ENCODE results near the gene RAN.
A peak's percentile ranks its signal among the peaks of the same experiment; 100 is the strongest.
"Not testable (repeated sequence)": the region's sequence is repeated elsewhere in the genome, so short reads cannot be mapped to it uniquely, and the experiment has no call there.

RAN gene

DNA sequence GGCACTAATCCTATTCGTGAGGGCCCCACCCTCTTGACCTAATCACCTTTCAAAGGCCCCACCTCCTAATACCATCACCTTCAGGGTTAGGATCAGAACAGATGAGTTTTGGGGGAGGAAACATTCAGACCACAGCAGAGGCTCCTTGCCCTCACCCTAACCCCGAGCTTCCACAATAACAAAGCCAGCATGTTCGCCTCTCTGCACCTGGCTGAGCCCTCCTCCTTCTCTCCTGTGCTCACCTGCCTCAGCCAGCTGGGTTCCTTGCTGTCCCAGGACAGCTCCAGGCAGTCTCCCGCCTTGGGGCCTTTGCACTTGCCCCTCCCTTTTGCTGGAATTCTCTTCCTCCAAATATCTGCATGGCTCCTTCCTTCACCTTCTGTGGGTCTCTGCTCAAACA is 9.7 kb upstream of the RAN start:
- peaks cover 8% of the 10 kb centered on the region for H3K27me3 Mint-ChIP-seq
- no peak for DNase-seq
- no peak overlapping the region for H3K4me3 Mint-ChIP-seq
- CTCF ChIA-PET = no interaction called here
- H3K36me3 Mint-ChIP-seq = peaks cover 2% of the 10 kb centered on the region
- peaks cover 4% of the 10 kb centered on the region for H3K9me3 Mint-ChIP-seq
- no peak overlapping the region for H3K27ac Mint-ChIP-seq
- peaks cover 5% of the 10 kb centered on the region for H3K4me1 Mint-ChIP-seq

DNA sequence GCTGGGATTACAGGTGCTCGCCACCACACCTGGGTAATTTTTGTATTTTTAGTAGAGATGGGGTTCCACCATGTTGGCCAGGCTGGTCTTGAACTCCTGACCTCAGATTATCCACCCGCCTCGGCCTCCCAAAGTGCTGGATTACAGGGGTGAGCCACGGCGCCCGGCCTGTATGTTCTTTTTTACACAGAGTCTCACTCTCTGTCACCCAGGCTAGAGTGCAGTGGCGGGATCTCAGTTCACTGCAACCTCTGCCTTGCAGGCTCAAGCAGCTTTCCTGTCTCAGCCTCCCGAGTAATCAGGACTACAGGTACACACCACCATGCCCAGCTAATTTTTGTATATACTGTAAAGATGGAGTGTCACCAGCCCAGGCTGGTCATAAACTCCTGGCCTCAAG is 9.1 kb upstream of the RAN start:
- H3K27ac Mint-ChIP-seq, H3K4me1 Mint-ChIP-seq, CTCF ChIA-PET, H3K27me3 Mint-ChIP-seq, H3K9me3 Mint-ChIP-seq, H3K4me3 Mint-ChIP-seq, H3K36me3 Mint-ChIP-seq, DNase-seq: not testable (repeated sequence)

DNA sequence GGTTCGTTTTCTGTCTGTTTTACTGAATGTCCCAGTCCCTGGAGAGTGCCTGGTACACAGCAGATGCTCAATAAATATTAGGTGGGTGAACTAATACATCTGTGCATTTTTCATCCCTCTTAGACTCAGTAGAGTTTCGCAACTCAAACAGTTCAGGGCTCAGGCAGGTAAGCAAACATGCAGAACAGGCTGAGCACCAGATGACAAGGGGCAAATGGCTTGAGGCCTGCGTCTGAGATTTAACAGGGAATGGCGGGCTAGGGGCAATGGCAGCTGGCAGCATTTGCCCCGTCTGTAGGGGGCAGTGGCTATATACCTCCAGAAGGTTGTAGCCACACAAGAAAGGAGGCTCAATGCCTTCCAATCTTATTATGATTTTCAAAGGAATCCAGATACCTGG is 8.6 kb upstream of the RAN start:
- peaks cover 2% of the 10 kb centered on the region for H3K36me3 Mint-ChIP-seq

DNA sequence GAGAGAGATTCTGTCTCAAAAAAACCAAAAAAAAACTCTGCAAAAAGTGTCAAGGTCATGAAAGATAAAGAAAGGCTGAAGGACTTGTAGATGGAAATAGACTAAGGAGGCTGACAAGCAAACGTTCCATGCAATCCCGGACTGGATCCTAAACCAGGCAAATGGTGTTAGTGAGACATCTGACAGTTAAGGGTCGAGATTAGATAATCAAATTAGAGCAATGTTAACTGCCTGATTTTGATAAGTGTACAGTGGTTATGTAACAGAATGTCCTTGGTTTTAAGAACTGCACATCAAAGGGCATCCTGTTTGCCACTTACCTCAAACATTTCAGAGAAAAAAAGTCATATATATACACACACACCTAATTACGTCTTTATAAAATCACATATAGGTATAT is 3.5 kb upstream of the RAN start:
- Mint-ChIP-seq H3K27ac (peak overlapping the region; percentile 95), H3K27me3 (no peaks in the 10 kb centered on the region), H3K36me3 (peaks cover 9% of the 10 kb centered on the region), H3K9me3 (no peaks in the 10 kb centered on the region), H3K4me1 (peaks cover 52% of the 10 kb centered on the region), H3K4me3 (no peak overlapping the region)
- CTCF ChIA-PET = no interaction called here
- no peak for DNase-seq

More for the DNA sequence above, 8.6 kb upstream of the RAN start:
- Mint-ChIP-seq H3K9me3 (no peaks in the 10 kb centered on the region), H3K27me3 (peaks cover 4% of the 10 kb centered on the region), H3K4me1 (peaks cover 14% of the 10 kb centered on the region), H3K4me3 (no peak overlapping the region), H3K27ac (no peak overlapping the region)
- CTCF ChIA-PET = no interaction called here
- DNase-seq = no peak

DNA sequence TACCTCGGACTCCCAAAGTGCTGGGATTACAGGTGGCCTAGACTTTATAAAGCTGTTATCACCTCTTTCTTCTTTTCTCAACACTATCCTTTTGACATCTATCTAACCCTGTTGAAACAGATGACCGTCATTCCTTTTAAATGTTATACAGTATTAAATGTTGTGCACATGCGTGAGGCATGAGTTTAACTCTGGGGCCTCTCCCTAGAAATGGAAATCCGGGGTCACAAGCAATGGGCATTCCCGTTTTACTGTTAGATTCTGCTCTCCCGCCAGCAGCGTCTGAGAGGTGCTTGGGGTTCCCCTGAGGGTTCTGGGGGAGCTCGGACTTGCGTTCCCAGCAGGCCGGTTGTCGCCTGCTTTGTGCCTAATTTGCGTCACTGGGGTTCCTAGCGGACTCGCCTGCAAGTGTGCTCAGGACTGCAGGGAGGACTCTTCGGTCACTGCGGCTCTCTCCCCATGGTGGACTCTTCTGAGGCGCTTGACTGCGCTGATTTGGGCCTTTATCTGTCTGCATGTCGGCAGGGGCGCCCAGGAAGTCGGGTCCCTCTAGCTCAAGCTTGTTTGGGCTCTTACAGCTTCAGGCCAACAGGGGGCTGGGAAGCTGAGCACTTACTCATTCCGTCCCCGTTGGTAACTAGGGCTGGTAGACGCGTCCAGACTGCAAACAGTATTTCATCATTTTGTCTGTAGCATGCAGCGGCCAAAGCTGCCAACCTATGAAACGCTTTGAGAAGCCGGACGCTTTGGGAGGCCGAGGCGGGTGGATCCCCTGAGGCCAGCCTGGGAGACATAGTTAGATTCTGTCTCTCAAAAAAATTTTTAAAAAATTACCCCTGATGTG is 1.2 kb upstream of the RAN start:
- peak overlapping the region; percentile 98 for H3K27ac Mint-ChIP-seq
- peak; percentile 78 for DNase-seq
- H3K9me3 Mint-ChIP-seq = no peaks in the 10 kb centered on the region
- peaks cover 31% of the 10 kb centered on the region for H3K36me3 Mint-ChIP-seq
- CTCF ChIA-PET = interaction anchor here (1.2 to 1.5 kb wide), 4 partner anchors 33 to 44 kb away, joined by 3 to 8 read pairs (median 4); no protein-coding TSS in a partner anchor
- peak overlapping the region; percentile 83 for H3K4me3 Mint-ChIP-seq
- H3K4me1 Mint-ChIP-seq = peaks cover 72% of the 10 kb centered on the region
- H3K27me3 Mint-ChIP-seq = no peaks in the 10 kb centered on the region

DNA sequence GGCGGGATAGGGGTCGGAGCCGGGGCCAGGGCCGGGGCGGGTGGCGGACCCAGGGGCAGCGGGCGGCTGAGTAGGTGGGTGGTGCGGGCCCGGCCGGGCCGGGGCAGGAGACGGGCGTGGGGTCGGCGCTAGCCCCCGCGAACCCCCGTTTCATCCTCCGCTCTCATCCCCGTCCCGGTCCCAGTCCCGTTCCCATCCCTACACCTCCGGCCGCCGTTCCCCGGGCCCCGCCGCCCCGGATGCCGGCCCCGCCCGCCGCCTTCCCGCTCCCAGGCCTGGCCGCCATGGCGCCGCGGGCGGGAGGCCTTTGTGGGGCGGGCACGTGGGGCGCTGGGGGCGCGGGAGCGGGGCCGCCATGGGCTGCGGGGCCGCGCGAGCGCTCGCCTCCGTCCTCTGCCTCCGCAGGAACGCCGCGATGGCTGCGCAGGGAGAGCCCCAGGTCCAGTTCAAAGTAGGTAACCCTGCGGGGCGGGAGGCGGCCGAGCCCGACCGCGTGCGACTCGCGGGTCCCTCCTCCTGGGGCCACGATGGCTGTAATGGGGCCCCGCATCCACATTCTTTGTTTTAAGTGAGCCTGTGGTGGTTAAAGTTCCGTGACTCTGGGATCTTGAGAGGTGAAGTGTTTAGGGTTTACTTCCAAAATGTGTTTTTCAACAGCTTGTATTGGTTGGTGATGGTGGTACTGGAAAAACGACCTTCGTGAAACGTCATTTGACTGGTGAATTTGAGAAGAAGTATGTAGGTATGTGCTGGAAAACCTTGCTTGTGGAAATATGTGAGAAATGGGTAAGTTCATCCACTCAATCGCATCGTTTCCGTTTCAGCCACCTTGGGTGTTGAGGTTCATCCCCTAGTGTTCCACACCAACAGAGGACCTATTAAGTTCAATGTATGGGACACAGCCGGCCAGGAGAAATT is 572 bp downstream of the RAN start:
- peaks cover 49% of the 10 kb centered on the region for H3K36me3 Mint-ChIP-seq

DNA sequence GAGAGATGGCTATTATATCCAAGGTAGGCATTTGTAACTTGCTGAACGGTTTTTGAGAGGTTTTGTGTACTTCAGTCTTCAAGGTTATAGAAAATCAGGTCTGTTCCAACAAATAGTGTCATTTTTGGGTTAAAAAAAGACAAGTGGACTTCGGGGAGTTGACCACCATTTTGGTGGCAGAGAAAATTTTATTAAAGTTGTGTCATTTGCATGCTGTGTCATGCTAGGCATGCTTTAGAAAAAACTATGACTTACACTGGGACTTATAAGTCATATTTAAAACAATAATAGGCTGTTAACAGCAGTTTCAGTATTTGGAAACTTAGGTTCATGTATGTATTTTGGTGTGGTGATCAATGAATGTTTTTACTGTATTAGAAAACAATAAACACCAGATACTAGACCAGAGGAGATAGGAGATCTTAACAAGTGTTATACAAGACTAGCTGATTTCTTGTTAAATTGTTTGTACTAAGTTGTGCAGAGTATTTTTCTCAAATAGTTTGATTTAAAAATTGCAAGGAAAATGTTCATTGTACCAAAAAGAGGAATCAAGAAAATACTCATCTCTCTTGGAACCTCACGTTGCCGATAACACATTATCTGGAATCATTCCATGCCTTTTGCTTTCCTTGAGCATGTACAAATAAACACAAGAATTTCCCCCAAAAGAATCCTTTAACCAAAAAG is 1.4 kb downstream of the RAN start:
- Mint-ChIP-seq H3K36me3 (peaks cover 52% of the 10 kb centered on the region), H3K4me3 (peak overlapping the region; percentile 97), H3K27me3 (no peaks in the 10 kb centered on the region), H3K27ac (peak overlapping the region; percentile 93), H3K4me1 (peaks cover 76% of the 10 kb centered on the region), H3K9me3 (no peaks in the 10 kb centered on the region)
- DNase-seq = no peak
- CTCF ChIA-PET = no interaction called here

More for the DNA sequence above, 572 bp downstream of the RAN start:
- H3K9me3 Mint-ChIP-seq = no peaks in the 10 kb centered on the region
- no peaks in the 10 kb centered on the region for H3K27me3 Mint-ChIP-seq
- peak; percentile 63 for DNase-seq
- H3K4me3 Mint-ChIP-seq = peak overlapping the region; percentile 97
- CTCF ChIA-PET = no interaction called here
- peak overlapping the region; percentile 93 for H3K27ac Mint-ChIP-seq
- peaks cover 81% of the 10 kb centered on the region for H3K4me1 Mint-ChIP-seq

DNA sequence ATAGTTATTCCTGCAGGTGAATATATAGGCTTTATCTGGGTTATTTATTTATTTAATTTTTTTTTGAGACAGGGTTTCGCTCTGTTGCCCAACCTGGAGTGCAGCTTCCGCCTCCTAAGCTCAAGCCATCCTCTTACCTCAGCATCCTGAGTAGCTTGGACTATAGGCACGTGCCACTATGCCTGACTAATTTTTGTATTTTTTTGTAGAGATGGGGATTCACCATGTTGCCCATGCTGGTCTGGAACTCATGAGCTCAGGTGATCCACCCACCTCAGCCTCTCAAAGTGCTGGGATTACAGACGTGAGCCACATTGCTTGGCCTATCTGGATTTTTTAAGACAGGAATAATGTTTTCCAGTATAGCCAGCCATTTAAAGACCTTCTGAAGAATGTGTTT is 2.0 kb downstream of the RAN start:
- no peaks in the 10 kb centered on the region for H3K9me3 Mint-ChIP-seq
- H3K27me3 Mint-ChIP-seq = no peaks in the 10 kb centered on the region
- CTCF ChIA-PET = no interaction called here
- peaks cover 70% of the 10 kb centered on the region for H3K4me1 Mint-ChIP-seq
- H3K27ac Mint-ChIP-seq = peak overlapping the region; percentile 93
- peaks cover 52% of the 10 kb centered on the region for H3K36me3 Mint-ChIP-seq
- DNase-seq = no peak
- H3K4me3 Mint-ChIP-seq = peak overlapping the region; percentile 97

DNA sequence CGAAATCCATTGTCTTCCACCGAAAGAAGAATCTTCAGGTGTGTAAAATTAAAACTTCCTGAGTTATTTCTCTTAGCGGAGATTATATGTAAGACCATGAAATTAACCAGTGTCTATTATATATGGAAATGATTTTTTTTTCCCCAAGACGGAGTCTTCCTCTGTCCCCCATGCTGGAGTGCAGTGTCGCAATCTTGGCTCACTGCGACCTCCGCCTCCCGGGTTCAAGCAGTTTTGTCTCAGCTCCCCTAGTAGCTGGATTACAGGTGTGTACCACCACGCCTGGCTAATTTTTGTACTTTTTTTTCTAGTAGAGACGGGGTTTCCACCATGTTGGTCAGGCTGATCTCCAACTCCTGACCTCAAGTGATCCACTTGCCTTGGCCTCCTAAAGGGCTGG is 2.8 kb downstream of the RAN start:
- Mint-ChIP-seq H3K9me3 (no peaks in the 10 kb centered on the region), H3K4me3 (peak overlapping the region; percentile 97), H3K4me1 (peaks cover 69% of the 10 kb centered on the region), H3K27me3 (no peaks in the 10 kb centered on the region), H3K36me3 (peaks cover 52% of the 10 kb centered on the region), H3K27ac (peak overlapping the region; percentile 12)
- CTCF ChIA-PET = no interaction called here
- DNase-seq = no peak

DNA sequence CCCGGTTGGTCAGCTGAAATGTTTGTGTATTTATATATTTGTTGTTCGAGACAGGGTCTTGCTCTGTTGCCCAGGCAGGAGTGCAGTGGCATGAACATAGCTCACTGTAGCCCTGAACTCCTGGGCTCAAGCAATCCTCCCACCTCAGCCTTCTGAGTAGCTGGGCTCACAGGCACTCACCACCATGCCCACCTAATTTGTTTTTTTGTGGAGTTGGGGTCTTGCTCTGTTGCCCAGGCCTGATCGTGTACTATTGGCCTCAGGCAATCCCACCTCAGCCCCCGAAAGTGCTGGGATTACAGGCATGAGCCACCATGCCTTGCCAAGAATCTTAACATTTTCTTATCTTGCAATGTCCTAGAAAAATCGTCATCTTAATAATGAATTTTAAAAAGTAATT is 3.3 kb downstream of the RAN start:
- Mint-ChIP-seq H3K36me3 (peaks cover 52% of the 10 kb centered on the region), H3K27me3 (no peaks in the 10 kb centered on the region), H3K9me3 (no peaks in the 10 kb centered on the region), H3K4me3 (no peak overlapping the region), H3K4me1 (peaks cover 71% of the 10 kb centered on the region), H3K27ac (no peak overlapping the region)
- no peak for DNase-seq
- CTCF ChIA-PET = no interaction called here

DNA sequence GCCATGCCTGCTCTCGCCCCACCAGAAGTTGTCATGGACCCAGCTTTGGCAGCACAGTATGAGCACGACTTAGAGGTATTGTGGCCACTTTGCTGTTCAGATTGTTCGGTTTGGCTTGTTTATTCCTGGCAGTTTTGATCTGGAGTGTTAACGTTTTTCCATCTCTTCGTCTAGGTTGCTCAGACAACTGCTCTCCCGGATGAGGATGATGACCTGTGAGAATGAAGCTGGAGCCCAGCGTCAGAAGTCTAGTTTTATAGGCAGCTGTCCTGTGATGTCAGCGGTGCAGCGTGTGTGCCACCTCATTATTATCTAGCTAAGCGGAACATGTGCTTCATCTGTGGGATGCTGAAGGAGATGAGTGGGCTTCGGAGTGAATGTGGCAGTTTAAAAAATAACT is 3.8 kb downstream of the RAN start:
- H3K4me3 Mint-ChIP-seq, H3K27ac Mint-ChIP-seq, H3K9me3 Mint-ChIP-seq, CTCF ChIA-PET, DNase-seq, H3K27me3 Mint-ChIP-seq: not testable (repeated sequence)
- Mint-ChIP-seq H3K4me1 (peaks cover 71% of the 10 kb centered on the region), H3K36me3 (peaks cover 52% of the 10 kb centered on the region)

DNA sequence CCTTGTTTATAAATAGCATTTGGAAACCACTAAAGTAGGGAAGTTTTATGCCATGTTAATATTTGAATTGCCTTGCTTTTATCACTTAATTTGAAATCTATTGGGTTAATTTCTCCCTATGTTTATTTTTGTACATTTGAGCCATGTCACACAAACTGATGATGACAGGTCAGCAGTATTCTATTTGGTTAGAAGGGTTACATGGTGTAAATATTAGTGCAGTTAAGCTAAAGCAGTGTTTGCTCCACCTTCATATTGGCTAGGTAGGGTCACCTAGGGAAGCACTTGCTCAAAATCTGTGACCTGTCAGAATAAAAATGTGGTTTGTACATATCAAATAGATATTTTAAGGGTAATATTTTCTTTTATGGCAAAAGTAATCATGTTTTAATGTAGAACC is 4.4 kb downstream of the RAN start:
- Mint-ChIP-seq H3K27ac (no peak overlapping the region), H3K36me3 (peaks cover 52% of the 10 kb centered on the region), H3K4me3 (no peak overlapping the region), H3K27me3 (no peaks in the 10 kb centered on the region), H3K4me1 (peaks cover 70% of the 10 kb centered on the region), H3K9me3 (no peaks in the 10 kb centered on the region)
- CTCF ChIA-PET = no interaction called here
- no peak for DNase-seq

DNA sequence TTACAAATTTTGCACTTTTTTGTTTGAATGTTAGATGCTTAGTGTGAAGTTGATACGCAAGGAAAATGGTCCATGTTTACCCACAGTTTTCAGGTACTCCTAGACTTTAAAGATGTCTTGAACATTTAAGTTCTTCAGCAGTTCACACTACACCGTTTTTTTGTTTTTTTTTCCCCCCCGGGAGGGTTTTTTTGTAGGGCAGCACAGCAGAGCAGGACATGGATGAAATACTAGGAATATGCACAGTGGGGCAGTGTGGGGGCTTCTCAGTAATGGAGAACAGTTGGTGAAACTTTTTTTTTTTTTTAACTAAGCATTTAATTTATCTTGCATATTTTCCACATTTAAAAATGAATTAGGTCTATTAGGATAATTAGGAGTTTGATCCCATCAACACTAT is 4.9 kb downstream of the RAN start:
- CTCF ChIA-PET = no interaction called here
- DNase-seq = no peak
- Mint-ChIP-seq H3K27me3 (no peaks in the 10 kb centered on the region), H3K4me1 (peaks cover 68% of the 10 kb centered on the region), H3K36me3 (peaks cover 52% of the 10 kb centered on the region), H3K9me3 (no peaks in the 10 kb centered on the region), H3K4me3 (no peak overlapping the region), H3K27ac (no peak overlapping the region)

DNA sequence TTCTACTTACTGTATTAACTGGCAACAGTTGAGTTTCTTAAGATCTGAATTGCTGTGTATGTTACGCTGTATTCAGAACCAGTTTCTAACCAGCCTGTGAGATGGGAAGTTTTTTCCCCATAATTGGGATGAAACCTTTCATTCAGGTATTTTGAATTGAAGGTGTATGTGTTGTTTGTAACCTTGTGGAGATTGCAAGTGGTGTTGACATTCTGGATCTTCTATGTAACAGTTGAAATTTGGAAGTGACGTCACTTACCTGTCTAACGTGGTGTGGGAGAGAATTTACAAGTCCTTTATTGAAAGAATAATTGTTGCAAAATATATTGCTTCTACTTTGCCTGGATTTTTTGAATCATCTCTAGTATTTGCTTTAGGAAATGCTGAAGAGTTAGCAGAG is 5.5 kb downstream of the RAN start:
- CTCF ChIA-PET = no interaction called here

More for the DNA sequence above, 5.5 kb downstream of the RAN start:
- DNase-seq = no peak
- Mint-ChIP-seq H3K4me3 (no peak overlapping the region), H3K36me3 (peaks cover 52% of the 10 kb centered on the region), H3K27me3 (no peaks in the 10 kb centered on the region), H3K27ac (no peak overlapping the region), H3K4me1 (peaks cover 68% of the 10 kb centered on the region), H3K9me3 (no peaks in the 10 kb centered on the region)
